ENCODE results near the gene AP2M1. TPM values are rescaled to one million over a fixed set of nuclear protein-coding genes. Genes with fewer than 3 reads are reported as not detected.

AP2M1 gene
- polyA plus RNA-seq, 4 donors, result 262 to 377 (median 336) TPM

DNA sequence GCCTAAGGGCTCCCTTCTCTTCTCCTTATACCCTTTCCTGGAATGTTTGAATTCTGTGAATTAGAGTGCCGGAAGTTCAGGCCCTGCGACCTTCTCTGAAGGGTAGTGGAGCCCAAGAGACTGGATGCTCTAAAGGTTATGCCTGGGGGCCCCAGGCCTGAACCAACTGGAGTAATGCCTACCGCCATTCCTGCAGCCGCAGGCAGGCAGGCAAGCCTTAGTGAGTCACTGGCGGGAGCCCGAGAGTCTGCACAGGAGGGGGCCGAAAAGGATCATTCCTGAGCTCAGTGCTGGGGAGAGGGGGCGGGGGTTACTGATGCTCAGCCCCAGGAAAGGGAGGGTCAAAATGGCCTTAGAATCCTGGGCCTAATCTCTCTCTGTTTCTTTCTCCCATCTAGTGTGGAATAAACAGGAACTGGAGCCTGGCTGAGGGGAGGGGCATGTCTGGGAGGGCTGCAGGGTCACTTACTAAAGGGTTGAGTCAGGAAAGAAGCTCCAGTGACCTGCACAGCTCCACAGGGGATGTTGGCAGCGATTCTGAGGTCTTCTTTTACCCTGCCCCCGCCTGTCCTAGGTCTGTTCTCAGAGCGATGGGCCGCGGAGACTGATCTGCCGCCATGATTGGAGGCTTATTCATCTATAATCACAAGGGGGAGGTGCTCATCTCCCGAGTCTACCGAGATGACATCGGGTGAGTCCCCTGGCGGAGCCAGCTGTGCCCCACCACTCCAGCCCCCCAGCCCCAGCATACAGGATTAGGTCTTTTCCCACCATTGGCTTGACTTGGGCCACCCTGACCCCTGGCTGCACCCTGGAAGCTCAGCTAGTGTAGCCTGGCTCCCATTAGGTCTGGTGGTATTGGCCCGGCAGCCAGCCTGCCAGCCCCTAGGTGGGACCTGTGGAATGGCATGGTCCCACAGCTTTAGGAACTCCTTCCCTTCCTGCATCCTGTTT, 2.0 kb downstream of the AP2M1 start:
- DNase-seq (ENCODE audit: low read depth in 4 of 4, low spot score in 3 of 4), result no peak

DNA sequence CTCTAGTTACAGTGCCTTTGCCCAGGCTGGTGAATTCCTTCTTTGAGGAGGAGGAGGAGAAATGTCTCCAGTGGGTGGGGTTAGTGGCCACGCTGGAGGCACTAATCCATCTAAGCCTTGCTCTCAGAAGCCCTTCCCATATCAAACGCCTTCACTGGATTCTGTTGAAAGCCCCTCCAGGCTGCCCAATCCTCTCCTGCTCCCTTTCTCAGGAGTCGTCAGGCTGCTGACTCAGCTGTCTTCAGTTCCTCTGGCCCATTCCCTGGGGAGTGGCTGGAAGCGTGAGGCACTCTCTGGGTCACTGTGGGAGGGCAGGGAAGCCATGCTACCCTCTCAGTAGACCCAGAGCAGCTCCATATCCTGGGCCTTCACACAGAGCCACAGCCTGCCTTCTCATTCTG, 2.7 kb downstream of the AP2M1 start:
- DNase-seq (ENCODE audit: low read depth in 4 of 4, low spot score in 3 of 4), result no peak

- DNase-seq (ENCODE audit: low read depth in 4 of 4, low spot score in 3 of 4), result no peak
Observed at GRCh38 chr3:184177767-184178306, 3.2 kb downstream of the AP2M1 start.

- DNase-seq (ENCODE audit: low read depth in 4 of 4, low spot score in 3 of 4), result no peak
Observed at GRCh38 chr3:184178521-184179138, 4.0 kb downstream of the AP2M1 start.

GRCh38 chr3:184180165-184180564, 5.5 kb downstream of the AP2M1 start:
- DNase-seq (ENCODE audit: low read depth in 4 of 4, low spot score in 3 of 4), result no peak

GRCh38 chr3:184181596-184181995, 6.9 kb downstream of the AP2M1 start:
- DNase-seq (ENCODE audit: low read depth in 4 of 4, low spot score in 3 of 4), result no peak

DNA sequence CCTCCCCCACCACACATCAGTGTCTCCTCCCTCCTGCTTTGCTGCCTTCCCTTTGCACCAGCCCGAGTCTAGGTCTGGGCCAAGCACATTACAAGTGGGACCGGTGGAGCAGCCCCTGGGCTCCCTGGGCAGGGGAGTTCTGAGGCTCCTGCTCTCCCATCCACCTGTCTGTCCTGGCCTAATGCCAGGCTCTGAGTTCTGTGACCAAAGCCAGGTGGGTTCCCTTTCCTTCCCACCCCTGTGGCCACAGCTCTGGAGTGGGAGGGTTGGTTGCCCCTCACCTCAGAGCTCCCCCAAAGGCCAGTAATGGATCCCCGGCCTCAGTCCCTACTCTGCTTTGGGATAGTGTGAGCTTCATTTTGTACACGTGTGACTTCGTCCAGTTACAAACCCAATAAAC, 9.0 kb downstream of the AP2M1 start:
- no peak for DNase-seq (ENCODE audit: low read depth in 4 of 4, low spot score in 3 of 4)

DNA sequence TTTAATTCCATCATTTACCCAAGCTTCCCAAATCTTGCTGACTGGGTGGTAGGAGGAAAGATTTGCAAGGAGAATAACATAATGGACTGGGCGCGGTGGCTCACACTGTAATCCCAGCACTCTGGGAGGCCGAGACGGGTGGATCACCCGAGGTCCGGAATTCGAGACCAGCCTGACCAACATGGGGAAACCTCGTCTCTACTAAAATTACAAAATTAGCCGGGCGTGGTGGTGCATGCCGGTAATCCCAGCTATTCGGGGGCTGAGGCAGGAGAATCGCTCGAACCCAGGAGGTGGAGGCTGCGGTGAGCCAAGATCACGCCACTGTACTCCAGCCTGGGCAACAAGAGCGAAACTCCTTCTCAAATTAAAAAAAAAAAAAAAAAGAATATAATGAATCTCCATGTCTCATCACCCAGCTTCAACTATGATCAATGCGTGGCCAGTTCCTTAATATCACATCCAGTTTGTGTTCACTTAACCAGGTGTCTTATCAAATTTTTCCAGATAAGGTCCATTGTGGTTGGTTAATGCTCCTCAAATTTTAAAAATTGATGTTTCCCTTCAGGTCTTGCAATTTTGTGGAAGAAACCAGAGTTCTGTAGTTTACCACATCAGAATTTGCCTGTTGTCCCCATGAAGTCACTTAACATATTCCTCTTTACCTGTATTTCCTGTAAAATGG, 10.0 kb downstream of the AP2M1 start:
- DNase-seq (ENCODE audit: low read depth in 4 of 4, low spot score in 3 of 4), result no peak

- DNase-seq (ENCODE audit: low read depth in 4 of 4, low spot score in 3 of 4), result peak; percentile 97 to 99 (median 98)
Observed at GRCh38 chr3:184185461-184186183, 11.0 kb downstream of the AP2M1 start.

DNA sequence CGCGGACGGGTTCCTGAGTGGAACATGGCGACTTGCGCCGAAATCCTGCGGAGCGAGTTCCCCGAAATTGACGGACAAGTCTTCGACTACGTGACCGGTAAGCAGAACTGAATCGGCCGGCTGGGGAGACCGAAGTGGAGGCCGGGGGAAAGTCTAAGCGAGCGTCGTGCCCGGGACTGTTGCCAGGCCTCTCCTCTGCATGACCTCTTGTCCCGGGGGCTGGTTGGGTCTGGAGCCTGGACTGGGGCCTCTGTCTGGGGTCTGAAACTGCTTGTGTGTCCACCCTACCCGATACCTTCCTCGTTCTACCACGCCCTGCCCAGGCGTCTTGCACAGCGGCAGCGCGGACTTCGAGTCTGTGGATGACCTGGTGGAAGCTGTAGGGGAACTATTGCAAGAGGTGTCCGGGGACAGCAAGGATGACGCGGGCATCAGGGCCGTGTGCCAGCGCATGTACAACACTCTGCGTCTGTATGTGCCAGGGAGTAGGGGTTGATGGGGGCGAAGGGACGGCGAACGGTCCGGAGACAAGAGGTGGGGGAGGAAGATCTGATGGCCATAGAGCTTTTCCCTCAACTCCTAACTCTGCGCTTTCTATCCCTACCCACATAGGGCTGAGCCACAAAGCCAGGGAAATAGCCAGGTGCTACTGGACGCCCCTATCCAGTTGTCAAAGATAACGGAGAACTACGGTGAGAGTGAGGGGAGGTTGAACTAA, 11.7 kb downstream of the AP2M1 start, which contains the start of gene ABCF3:
TSS of gene ABCF3 (plus strand) at position 16 of the 718 bp plus-strand sequence. CDS start at position 25, 9 bp downstream.
- no peak for DNase-seq (ENCODE audit: low read depth in 4 of 4, low spot score in 3 of 4)

GRCh38 chr3:184186902-184187207, 12.2 kb downstream of the AP2M1 start:
- no peak for DNase-seq (ENCODE audit: low read depth in 4 of 4, low spot score in 3 of 4)

GRCh38 chr3:184188080-184188479, 13.4 kb downstream of the AP2M1 start:
- no peak for DNase-seq (ENCODE audit: low read depth in 4 of 4, low spot score in 3 of 4)

DNA sequence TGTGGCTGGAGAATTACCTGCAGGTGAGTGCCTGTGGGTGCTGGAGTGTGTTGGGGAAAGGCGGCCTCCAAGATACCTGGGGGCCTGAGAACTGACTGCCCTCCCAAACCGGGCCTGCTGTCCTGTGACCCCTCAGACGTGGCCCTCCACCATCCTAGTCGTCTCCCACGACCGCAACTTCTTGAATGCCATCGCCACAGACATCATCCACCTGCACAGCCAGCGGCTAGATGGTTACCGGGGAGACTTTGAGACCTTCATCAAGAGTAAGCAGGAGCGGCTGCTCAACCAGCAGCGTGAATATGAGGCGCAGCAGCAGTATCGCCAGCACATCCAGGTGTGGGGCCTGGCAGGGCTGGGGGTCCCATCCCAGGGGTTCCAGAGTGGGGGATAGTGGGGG, 14.8 kb downstream of the AP2M1 start:
- no peak for DNase-seq (ENCODE audit: low read depth in 4 of 4, low spot score in 3 of 4)

GRCh38 chr3:184192889-184193288, 18.2 kb downstream of the AP2M1 start:
- no peak for DNase-seq (ENCODE audit: low read depth in 4 of 4, low spot score in 3 of 4)

GRCh38 chr3:184193991-184194539, 19.4 kb downstream of the AP2M1 start:
- no peak for DNase-seq (ENCODE audit: low read depth in 4 of 4, low spot score in 3 of 4)

DNA sequence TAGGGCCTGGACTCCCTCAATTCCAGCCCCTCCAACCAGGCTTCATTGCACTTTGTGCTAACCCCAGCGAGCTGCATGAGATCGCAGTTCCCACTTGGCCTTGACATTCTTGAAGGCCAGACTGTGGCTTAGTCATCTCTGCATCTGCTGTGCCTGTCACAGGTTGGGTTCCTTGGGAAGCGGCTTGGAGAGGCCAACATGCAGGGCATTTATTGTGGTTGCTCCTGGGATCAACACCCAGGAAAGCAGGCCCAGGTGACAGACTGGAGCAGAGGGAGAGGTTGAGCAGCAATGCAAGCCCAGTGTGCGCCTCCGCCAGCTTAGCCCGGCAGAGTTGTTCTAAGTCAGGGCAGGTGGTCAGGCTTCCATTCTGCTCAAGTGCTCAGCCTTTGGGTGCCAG, 21.9 kb downstream of the AP2M1 start:
- DNase-seq (ENCODE audit: low read depth in 4 of 4, low spot score in 3 of 4), result no peak

GRCh38 chr3:184198509-184198908, 23.9 kb downstream of the AP2M1 start:
- DNase-seq (ENCODE audit: low read depth in 4 of 4, low spot score in 3 of 4), result no peak

- DNase-seq (ENCODE audit: low read depth in 4 of 4, low spot score in 3 of 4), result no peak
Observed at GRCh38 chr3:184200825-184201224, 26.2 kb downstream of the AP2M1 start.

DNA sequence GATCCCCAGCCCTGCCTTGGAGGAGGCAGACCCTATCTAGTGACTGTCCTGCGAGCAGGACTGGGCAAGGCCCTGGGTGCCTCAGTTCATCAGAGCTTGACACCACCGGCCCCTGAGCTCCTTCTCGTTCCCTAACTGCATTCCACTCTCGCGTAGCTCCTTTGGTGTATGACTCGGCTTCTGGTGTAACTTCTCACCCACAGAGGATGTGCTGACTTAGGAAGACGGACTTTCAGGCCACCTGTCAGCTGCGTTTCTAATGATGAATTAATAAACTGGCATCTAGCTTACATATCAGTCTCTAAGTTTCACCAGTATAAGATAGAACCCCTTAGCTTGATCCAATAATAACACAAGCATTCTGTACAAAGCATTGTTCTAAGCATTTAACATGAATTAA, 28.9 kb downstream of the AP2M1 start:
- DNase-seq (ENCODE audit: low read depth in 4 of 4, low spot score in 3 of 4), result no peak
